C1 segment of cervical spinal cord (tissue), 14 donors: Measurements from ENCODE around the gene ZBTB2.
A peak's percentile ranks its signal among the peaks of the same experiment; 100 is the strongest.
"Not testable (repeated sequence)": the region's sequence is repeated elsewhere in the genome, so short reads cannot be mapped to it uniquely, and the experiment has no call there.

ENCODE experiments used
- DNase-seq, 14 donors: peaks; one replicate each; lab custom pipeline; 2025; lab: John Stamatoyannopoulos, UW

Gene ZBTB2

GRCh38 chr6:151374036-151374683, 17.2 kb downstream of the ZBTB2 start:
- DNase-seq: no peak

GRCh38 chr6:151372164-151372563, 19.2 kb downstream of the ZBTB2 start:
- DNase-seq: no peak

GRCh38 chr6:151370509-151371078, 20.8 kb downstream of the ZBTB2 start:
- no peak for DNase-seq

- no peak for DNase-seq
These were observed 26.1 kb downstream of the ZBTB2 start for GRCh38 chr6:151365233-151365632.

DNA sequence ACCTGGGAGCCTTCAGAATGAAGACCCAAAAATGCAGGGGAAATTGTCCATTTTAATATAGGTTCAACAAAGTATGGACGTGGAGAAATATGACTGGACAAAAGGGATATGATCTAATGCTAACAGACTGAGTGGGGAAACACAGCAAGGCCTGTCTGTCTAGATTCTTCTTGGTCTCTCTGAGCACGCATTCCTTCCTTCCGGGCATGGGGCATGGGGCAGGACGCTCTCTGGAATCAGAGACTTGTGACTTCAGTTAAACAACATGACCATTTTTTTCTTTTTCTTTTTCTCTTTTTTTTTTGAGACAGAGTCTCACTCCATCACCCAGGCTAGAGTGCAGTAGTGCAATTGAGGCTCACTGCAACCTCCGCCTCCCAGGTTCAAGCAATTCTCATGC, 31.9 kb downstream of the ZBTB2 start:
- no peak for DNase-seq

- no peak for DNase-seq
These were observed 32.9 kb downstream of the ZBTB2 start for GRCh38 chr6:151358475-151358874.

- DNase-seq: no peak
These were observed 33.5 kb downstream of the ZBTB2 start for GRCh38 chr6:151357758-151358436.

DNA sequence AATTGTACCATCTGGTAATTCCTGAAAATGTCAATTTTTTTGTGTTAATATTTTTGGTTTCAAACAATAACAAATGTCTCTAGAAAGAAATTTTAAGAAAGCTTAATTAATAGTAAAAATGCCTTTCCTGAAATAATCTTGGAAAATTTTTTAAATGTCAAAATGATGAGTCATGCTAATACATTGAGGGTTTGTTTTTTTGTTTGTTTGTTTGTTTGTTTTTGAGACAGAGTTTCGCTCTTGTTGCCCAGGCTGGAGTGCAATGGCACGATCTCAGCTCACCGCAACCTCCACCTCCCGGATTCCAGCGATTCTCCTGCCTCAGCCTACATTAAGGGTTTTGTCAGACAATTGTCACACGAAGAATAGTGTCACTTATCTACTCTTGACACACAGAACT, 34.4 kb downstream of the ZBTB2 start:
- not testable (repeated sequence) for DNase-seq

DNA sequence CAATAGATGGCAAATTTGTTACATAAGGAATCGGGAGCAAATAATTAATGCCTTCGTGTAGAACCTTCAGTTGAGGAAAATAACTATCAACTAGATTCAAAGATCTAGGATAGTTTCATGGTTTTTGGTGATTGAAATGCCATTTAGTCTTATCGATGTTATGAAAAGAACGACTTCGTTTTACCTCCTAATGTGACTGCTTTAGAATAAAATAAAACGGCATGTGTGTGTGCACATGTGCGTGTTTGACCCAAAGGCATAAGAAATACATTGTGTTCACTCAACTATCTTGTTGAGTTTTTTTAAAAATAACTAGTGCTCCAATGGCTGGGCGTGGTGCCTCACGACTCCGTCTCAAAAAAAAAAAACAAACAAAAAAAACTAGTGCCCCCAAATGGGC, 37.6 kb downstream of the ZBTB2 start:
- no peak for DNase-seq

DNA sequence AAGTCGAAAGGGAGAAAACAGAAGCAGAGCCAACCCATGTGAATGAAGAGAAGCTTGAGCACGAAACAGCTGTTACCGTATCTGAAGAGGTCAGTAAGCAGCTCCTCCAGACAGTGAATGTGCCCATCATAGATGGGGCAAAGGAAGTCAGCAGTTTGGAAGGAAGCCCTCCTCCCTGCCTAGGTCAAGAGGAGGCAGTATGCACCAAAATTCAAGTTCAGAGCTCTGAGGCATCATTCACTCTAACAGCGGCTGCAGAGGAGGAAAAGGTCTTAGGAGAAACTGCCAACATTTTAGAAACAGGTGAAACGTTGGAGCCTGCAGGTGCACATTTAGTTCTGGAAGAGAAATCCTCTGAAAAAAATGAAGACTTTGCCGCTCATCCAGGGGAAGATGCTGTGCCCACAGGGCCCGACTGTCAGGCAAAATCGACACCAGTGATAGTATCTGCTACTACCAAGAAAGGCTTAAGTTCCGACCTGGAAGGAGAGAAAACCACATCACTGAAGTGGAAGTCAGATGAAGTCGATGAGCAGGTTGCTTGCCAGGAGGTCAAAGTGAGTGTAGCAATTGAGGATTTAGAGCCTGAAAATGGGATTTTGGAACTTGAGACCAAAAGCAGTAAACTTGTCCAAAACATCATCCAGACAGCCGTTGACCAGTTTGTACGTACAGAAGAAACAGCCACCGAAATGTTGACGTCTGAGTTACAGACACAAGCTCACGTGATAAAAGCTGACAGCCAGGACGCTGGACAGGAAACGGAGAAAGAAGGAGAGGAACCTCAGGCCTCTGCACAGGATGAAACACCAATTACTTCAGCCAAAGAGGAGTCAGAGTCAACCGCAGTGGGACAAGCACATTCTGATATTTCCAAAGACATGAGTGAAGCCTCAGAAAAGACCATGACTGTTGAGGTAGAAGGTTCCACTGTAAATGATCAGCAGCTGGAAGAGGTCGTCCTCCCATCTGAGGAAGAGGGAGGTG, 38.7 kb downstream of the ZBTB2 start:
- no peak for DNase-seq

GRCh38 chr6:151351731-151352130, 39.6 kb downstream of the ZBTB2 start:
- DNase-seq: no peak

- DNase-seq: no peak
These were observed 40.1 kb downstream of the ZBTB2 start for GRCh38 chr6:151351146-151351700.

- peak in 1 of 14 donors; percentile 17 for DNase-seq
These were observed 40.8 kb downstream of the ZBTB2 start for GRCh38 chr6:151350442-151351145.

DNA sequence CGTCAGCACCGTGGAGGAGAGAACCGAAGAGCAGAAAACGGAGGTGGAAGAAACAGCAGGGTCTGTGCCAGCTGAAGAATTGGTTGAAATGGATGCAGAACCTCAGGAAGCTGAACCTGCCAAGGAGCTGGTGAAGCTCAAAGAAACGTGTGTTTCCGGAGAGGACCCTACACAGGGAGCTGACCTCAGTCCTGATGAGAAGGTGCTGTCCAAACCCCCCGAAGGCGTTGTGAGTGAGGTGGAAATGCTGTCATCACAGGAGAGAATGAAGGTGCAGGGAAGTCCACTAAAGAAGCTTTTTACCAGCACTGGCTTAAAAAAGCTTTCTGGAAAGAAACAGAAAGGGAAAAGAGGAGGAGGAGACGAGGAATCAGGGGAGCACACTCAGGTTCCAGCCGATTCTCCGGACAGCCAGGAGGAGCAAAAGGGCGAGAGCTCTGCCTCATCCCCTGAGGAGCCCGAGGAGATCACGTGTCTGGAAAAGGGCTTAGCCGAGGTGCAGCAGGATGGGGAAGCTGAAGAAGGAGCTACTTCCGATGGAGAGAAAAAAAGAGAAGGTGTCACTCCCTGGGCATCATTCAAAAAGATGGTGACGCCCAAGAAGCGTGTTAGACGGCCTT, 41.6 kb downstream of the ZBTB2 start:
- DNase-seq: no peak

DNA sequence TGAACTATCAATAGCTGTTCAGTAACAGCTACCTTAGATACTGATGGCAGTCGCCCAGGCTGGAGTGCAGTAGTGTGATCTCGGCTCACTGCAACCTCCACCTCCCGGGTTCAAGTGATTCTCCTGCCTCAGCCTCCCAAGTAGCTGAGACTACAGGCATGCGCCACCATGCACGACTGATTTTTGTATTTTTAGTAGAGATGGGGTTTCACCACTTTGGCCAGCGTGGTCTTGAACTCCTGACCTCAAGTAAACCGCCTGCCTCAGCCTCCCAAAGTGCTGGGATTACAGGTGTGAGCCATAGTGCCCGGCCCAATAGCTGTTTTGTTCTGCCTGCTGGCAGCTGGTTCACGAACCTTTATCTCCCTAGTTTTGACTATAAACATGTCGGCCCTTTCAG, 48.6 kb downstream of the ZBTB2 start:
- not testable (repeated sequence) for DNase-seq

DNA sequence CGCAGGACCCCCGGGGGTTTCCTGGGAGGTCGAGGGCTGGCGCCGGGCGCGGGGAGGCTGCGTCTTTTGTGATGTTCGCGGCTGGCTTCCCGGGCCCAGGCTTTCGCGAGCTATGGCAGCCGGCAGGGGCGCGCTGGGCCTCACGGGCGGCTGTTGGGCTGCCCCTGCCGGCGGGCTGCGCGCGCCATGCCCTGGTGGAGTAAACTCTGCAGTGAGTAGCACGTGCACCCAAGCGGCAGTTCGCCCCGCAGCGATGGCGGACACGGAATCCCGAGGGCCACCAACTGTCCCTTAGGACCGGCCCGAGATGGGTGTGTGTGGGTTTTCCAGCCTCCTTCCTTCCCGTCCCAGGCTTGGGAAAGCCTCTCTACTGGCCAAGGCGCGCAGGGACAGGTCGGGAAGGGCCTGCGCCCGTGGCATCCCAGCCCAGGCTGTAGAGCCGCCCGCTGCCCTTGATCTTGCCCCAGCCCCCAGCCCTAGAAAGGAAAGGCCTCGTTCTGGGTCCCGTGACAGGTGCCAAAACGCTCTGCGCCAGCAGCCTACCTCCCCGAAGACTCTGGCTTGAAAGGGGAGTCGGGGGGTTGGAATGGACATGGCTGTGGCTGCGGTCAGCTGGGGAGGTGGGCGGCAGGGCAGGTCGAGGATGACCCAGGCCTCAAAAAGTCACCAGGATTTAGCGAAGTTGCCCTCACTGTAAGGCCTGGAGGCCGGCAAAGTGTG, 49.7 kb downstream of the ZBTB2 start:
- DNase-seq: no peak

DNA sequence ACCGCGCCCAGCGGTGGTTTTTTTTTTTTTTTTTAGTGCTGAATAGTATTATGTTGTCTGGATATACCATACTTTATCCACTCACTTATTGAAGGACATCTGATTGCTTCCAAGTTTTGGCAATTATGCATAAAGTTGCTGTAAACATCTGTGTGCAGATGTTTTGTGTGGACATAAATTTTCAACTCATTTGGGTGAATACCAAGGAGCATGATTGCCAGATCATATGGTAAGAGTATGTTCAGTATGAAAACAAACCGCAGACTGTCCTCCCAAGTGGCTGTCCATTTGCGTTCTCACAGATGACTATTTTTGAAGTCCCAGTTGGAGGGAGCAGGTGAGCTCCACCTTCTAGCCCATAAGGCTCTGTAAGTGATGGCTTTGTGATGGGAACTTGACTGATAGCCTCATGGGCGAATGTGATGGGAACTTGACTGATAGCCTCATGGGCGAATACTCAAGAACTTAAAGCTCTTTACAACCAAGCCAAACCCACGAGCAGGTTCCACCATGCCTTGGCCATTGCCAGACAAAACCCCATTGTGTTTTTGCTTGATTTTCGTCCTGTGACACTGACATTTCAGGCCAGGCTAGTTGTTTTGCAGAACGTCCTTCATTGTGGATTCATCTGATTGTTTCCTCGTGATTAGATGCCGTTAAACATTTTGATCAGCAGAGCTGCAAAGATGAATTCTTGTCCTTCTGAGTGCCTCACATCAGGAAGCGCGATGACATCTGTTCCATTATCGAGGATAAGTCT, 51.0 kb downstream of the ZBTB2 start:
- DNase-seq: no peak

DNA sequence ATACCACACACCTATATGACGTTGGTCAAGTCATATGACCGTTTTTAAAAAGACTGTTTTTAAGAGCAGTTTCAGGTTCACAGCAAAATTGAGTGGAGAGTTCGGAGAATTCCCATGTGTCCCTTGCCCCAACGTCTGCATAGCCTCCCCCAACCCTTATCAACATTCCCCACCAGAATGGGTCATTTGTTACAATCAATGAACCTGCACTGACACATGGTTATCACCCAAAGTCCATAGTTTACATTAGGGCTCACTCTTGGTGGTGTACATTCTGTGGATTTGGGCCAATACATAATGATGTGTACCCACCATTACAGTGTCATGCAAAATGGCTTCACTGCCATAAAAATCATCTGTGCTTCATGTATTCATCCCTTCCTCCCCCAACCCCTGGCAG, 52.0 kb downstream of the ZBTB2 start:
- DNase-seq: no peak

GRCh38 chr6:151338651-151339200, 52.6 kb downstream of the ZBTB2 start:
- DNase-seq: no peak
